Mucosa of stomach (tissue), 1 donor: ENCODE measurements around the gene SLC1A5.
"Not testable (repeated sequence)": the region's sequence is repeated elsewhere in the genome, so short reads cannot be mapped to it uniquely, and the experiment has no call there.

ENCODE experiments used
- H3K27me3 ChIP-seq: one replicate; pipeline ENCODE4 v1.7.0; 2013; ENCODE audit warnings: mild to moderate bottlenecking, low read length; ENCODE audit not compliant: control insufficient read depth, insufficient read depth
- H3K36me3 ChIP-seq: one replicate; pipeline ENCODE4 v1.7.0; 2013; ENCODE audit warnings: low read length; ENCODE audit not compliant: control insufficient read depth, insufficient read depth
- H3K4me1 ChIP-seq: one replicate; pipeline ENCODE4 v1.7.0; 2013; ENCODE audit warnings: mild to moderate bottlenecking, low read length; ENCODE audit not compliant: control insufficient read depth, insufficient read depth
- H3K4me3 ChIP-seq: one replicate; pipeline ENCODE4 v1.7.0; 2013; ENCODE audit warnings: low read length
- H3K9ac ChIP-seq: one replicate; pipeline ENCODE4 v1.7.0; 2013; ENCODE audit warnings: mild to moderate bottlenecking, low read length, moderate library complexity
- H3K9me3 ChIP-seq: one replicate; pipeline ENCODE4 v1.7.0; 2013; ENCODE audit warnings: mild to moderate bottlenecking, low read length, moderate library complexity; ENCODE audit not compliant: control insufficient read depth
- donor health status: Pancreatic carcinoma.

Gene SLC1A5

DNA sequence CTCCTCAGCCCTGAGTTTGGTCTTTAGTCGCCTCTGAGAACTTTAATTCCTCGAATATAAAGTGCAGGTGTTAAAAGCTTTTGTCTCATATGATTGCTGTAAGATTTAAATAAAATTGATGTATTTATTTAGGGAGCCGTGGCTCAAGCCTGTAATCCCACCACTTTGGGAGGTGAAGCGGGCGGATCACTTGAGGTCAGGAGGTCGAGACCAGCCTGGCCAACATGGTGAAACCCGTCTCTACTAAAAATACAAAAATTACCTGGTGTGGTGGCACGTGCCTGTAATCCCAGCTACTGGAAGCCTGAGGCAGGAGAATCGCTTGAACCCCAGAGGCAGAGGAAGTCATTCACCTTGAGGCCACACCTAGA lies 559 bp upstream of the SLC1A5 start:
- H3K36me3 ChIP-seq, result no peaks in the 10 kb centered on the region
- peaks cover 46% of the 10 kb centered on the region for H3K4me1 ChIP-seq
- H3K9me3 ChIP-seq, result no peaks in the 10 kb centered on the region
- no peak overlapping the region for H3K9ac ChIP-seq
- no peaks in the 10 kb centered on the region for H3K27me3 ChIP-seq
- no peak overlapping the region for H3K4me3 ChIP-seq

DNA sequence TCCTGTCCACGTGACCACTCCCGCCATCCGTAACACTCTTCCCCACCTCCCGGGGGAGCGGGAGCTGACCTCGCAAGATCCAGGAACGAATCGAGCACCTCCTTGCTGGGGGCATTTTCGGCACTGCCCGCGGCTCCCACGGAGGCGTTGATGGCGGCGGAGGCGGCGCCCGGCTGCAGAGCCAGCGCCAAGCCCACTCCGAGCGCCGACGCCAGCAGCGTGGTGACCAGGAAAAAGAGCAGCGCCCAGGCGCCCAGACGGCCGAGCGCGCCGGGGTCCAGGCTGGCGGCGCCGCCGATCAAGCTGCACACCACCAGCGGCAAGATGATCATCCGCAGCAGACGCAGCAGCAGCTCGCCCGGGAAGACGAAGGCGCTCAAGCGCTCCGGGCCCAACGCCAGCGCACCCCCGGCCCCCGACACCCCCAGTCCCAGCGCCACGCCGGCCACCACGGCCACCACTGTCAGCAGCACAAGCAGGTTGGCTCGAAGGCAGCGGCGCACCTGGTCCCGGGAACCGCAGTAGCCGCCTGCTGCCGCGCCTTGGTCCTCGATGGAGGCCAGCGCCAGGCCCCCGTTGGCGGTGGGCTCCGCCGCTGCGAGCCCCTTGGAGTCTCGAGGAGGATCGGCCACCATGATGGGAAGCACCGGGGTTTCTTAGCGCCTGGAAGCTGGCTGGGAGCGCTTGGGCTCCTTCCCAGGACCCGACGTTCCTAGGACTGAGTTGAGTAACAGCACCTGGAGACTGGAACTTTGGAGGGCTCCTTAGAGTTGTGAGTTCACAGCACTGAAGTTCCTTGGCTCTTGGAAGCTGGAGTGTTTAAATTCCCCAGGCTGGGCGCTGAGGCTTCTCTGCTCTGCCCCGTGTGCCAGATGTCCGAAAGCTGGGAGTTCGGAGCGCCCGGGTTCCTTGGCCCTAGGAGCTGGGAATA lies 798 bp downstream of the SLC1A5 start:
- Histone ChIP-seq H3K27me3 (no peaks in the 10 kb centered on the region), H3K36me3 (peaks cover 5% of the 10 kb centered on the region), H3K4me3 (peak overlapping the region; percentile 57), H3K9ac (peak overlapping the region; percentile 86), H3K9me3 (no peaks in the 10 kb centered on the region), H3K4me1 (peaks cover 48% of the 10 kb centered on the region)

DNA sequence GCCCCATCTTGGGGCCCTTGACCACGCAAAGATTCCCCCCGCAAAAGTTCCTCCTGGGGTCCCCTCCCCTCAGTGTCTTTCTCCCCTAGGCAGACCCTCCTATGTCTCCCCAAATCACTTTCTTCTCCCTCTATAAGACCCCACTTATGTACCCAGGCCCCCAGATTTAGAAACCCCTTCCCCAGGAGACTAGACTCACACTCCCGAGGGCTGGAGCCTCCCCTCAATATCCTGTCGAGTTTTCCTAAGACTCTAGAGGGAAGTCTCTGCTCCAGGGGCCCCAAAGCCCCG lies 1.4 kb downstream of the SLC1A5 start:
- Histone ChIP-seq H3K27me3 (no peaks in the 10 kb centered on the region), H3K4me3 (peak overlapping the region; percentile 57), H3K4me1 (peaks cover 48% of the 10 kb centered on the region), H3K9ac (peak overlapping the region; percentile 86), H3K9me3 (no peaks in the 10 kb centered on the region), H3K36me3 (peaks cover 7% of the 10 kb centered on the region)

GRCh38 chr19:46786236-46787039 lies 2.0 kb downstream of the SLC1A5 start:
- Histone ChIP-seq H3K27me3 (no peaks in the 10 kb centered on the region), H3K4me1 (peaks cover 48% of the 10 kb centered on the region), H3K4me3 (peak overlapping the region; percentile 57), H3K9me3 (no peaks in the 10 kb centered on the region), H3K9ac (peak overlapping the region; percentile 86), H3K36me3 (peaks cover 7% of the 10 kb centered on the region)

GRCh38 chr19:46785980-46786235 lies 2.5 kb downstream of the SLC1A5 start:
- peak overlapping the region; percentile 57 for H3K4me3 ChIP-seq
- no peaks in the 10 kb centered on the region for H3K9me3 ChIP-seq
- H3K27me3 ChIP-seq, result no peaks in the 10 kb centered on the region
- peaks cover 48% of the 10 kb centered on the region for H3K4me1 ChIP-seq
- H3K36me3 ChIP-seq, result peaks cover 7% of the 10 kb centered on the region
- H3K9ac ChIP-seq, result peak overlapping the region; percentile 86

DNA sequence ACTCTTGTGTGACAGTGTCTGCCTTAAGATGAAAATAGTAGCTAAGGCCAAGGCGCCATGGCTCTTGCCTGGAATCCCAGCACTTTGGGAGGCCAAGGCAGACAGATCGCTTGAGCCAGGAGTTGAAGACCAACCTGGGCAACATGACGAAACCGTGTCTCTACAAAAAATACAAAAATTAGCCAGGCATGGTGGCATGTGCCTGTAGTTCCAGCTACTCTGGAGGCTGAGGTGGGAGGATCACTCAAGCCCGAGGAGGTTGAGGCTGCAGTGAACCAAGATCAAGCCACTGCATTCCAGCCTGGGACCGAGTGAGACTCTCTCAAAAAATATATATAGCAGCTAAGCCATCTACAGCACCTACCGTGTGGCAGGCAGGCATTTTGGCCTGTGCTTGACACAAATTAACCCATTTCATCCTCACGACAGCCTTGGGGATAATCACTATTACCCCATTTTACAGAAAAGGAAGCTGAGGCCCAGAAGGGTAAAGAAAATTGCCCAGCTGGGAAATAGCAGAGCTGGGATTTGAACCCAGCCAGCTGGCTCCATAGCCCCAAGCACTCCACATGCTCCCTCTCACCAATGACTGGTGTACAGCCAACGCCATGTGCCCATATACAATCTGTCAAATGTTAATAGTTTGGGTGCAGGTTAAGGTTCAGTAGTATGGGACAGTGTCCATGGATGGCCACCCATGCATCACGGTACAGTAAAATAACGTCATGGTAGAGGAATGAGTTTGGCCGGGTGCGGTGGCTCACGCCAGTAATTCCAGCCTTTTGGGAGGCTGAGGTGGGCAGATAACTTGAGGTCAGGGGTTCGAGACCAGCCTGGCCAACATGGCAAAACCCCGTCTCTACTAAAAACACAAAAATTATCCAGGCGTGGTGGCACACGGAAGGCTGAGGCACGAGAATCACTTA lies 3.1 kb downstream of the SLC1A5 start:
- H3K9ac ChIP-seq, result peak overlapping the region; percentile 86
- peaks cover 48% of the 10 kb centered on the region for H3K4me1 ChIP-seq
- no peaks in the 10 kb centered on the region for H3K27me3 ChIP-seq
- H3K36me3 ChIP-seq, result peaks cover 7% of the 10 kb centered on the region
- H3K9me3 ChIP-seq, result no peaks in the 10 kb centered on the region
- H3K4me3 ChIP-seq, result peak overlapping the region; percentile 57

- H3K27me3 ChIP-seq, result no peaks in the 10 kb centered on the region
- H3K4me1 ChIP-seq, result peaks cover 48% of the 10 kb centered on the region
- peak overlapping the region; percentile 86 for H3K9ac ChIP-seq
- H3K9me3 ChIP-seq, result no peaks in the 10 kb centered on the region
- H3K4me3 ChIP-seq, result no peak overlapping the region
- H3K36me3 ChIP-seq, result peaks cover 7% of the 10 kb centered on the region
These were observed 3.9 kb downstream of the SLC1A5 start for GRCh38 chr19:46784262-46785053.

DNA sequence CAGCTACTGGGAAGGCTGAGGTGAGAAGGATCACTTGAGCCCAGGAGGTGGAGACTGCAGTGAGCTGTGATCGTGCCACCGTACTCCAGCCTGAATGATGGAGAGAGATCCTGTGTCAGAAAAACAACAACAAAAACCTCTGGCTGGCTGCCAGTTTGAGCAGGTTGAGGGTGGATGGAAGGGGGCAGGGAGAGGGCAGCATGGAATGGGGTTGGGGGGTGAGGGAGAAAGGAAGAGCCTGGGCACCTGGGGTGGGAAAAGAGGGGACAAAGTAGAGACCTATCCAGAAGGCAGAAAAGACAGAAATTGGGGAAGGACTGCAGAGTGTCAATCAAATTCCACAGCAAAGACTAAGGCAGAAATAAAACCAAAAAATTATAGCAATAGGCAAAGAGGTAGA lies 4.7 kb downstream of the SLC1A5 start:
- no peaks in the 10 kb centered on the region for H3K27me3 ChIP-seq
- no peak overlapping the region for H3K4me3 ChIP-seq
- H3K9me3 ChIP-seq, result no peaks in the 10 kb centered on the region
- peaks cover 43% of the 10 kb centered on the region for H3K4me1 ChIP-seq
- H3K36me3 ChIP-seq, result peaks cover 7% of the 10 kb centered on the region
- no peak overlapping the region for H3K9ac ChIP-seq

- peaks cover 36% of the 10 kb centered on the region for H3K4me1 ChIP-seq
- peaks cover 7% of the 10 kb centered on the region for H3K36me3 ChIP-seq
- no peak overlapping the region for H3K9ac ChIP-seq
These were observed 5.9 kb downstream of the SLC1A5 start for GRCh38 chr19:46782355-46783019.

DNA sequence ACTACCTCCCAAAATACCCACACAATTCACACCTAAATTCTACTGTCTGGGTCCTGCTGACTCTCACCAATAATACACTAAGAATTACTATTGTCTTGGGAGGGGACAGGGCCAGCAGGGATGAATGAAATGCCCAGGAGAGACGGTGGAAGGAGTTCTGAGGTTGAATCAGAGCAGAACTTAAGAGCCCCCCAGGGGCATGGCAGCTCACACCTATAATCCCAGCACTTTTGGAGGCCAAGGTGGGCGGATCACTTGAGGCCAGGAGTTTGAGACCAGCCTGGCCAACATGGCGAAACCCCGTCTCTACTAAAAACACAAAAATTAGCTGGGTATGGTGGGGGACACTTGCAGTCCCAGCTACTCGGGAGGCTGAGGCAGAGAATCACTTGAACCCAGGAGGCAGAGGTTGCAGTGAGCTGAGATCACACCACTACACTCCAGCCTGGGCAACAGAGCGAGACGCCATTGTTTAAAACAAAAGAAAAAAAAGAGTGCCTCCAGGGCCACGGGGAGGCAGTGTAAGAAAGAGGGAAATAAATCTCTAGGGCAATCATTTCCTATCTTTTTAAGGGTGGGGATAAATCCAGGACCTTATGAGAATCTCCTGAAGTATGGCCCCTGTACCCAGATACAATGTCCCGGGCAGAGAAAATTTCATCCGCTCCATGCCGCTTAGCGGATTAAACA lies 10.3 kb downstream of the SLC1A5 start:
- H3K9me3 ChIP-seq, H3K27me3 ChIP-seq, H3K9ac ChIP-seq, H3K4me1 ChIP-seq, H3K4me3 ChIP-seq: not testable (repeated sequence)
- H3K36me3 ChIP-seq, result peaks cover 18% of the 10 kb centered on the region

More at GRCh38 chr19:46782355-46783019, 5.9 kb downstream of the SLC1A5 start:
- Histone ChIP-seq H3K9me3 (no peaks in the 10 kb centered on the region), H3K4me3 (no peak overlapping the region), H3K27me3 (no peaks in the 10 kb centered on the region)
